GM18526 (cell line): Measurements from ENCODE around the gene NLGN1.

Experiments used
- POLR2A ChIP-seq: IDR thresholded peaks from 3 replicates; pipeline ENCODE4 v1.6.1; 2011; ENCODE audit not compliant: insufficient read length; ENCODE audit errors: extremely low read depth

NLGN1 gene

DNA sequence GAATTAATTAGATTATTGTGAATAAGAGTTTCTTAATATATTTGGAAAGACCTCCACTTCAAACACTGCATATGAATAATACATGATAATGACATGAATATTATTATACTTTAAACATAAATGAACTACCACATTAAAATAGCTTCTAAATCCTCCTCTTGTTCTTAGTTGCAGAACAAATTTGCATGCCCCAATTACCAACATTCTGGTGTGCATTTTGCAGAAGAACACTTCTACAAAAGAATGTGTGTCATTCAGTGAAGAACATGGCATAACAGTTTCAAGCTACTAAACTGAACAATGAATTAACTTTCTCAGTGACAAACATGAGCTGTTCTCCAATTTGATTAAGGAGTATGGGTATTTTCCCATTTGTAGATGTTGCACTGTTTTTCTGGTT lies 750.3 kb downstream of the NLGN1 start:
- TF ChIP-seq POLR2A: no peak

DNA sequence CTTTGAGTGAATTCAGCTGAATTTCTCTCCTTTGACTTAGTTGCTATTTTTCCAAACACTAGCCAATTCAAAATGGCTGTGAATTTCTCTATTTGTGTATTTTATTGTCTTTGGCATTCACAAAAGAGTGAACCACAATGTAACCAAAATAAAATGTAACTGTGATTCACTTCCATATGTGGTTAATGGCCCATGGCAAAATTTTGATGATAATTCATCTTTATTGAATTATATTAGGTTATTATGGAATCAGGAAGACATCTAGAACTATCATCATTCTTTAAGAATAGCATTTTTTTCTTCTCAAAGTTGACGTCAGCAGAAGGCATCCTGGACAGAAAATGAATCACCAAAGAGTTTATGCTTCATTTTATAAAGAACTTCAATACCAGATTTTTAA lies 756.3 kb downstream of the NLGN1 start:
- no peak for TF ChIP-seq POLR2A

DNA sequence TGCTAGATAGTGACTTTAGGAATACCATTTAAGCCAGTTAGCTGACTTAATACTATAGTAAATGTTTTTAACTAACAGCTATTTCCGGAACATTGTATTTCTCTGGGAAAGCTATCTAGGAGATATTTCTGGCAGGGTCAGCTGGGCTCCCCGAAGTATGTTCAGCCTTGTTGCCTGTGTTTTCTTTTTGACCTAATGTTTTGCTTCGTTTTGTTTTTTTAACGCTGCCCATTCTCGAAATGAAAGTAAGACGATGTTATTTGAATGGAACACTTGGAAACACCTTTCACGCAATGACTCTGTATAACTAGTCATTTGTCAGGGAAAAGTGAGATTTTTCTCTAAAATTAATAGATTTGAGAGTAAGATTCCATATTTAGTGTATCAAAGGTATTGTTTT lies 758.7 kb downstream of the NLGN1 start:
- TF ChIP-seq POLR2A: no peak

DNA sequence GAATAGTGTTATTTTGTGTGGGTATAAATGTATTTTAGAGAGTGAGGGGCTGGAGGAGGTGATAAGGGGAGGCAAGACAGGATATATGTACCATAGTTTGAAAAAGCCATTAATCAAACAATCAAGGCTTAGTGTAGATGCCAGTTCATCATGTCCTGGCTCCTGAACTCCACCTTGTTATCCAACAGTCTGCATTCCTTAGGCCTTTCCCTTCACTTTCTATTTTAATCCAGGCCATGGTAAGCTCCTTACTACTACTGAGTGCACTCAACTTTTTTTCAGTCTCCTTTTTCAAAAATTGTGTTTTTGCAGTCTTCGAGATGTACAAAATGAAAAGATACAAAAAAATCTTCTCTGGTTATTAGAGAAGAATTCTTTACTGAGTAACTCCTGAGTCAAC lies 761.1 kb downstream of the NLGN1 start:
- TF ChIP-seq POLR2A: no peak

DNA sequence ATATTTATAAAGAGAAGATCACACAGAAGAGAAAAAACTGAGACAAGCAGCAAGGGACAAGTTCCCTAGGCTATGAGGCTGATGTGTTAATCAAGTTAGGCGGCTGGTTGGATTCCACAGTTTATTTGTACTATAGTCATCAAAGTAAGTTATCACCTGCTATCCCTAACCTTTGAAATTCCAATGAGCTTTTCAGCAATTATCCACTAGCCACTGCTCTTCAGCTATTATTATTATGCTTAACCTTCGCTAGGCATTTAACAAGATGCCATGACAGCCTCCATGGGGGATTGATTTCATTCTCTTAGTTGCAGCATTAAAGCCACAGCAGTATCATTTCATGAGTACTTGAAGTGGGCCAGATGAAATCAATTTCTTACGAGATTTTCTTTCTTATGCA lies 762.1 kb downstream of the NLGN1 start:
- TF ChIP-seq POLR2A: no peak

DNA sequence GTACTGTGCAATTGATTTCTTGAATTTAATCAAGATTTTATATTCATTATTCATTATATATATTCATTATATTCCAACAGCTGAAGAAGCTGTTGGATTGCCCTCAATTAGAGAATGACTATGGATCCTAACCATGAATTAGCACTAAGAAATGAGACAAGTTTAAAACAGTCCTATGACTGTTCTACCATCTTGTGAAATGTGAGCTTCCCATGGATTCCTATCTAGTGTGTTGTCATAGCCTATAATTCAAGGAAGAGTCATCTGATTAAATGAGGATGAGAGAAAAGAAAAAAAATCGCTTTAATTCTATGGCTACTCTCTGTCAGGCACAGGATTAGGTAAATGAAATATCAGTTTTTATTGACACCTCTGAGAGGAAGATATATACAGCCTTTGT lies 765.0 kb downstream of the NLGN1 start:
- no peak for TF ChIP-seq POLR2A

DNA sequence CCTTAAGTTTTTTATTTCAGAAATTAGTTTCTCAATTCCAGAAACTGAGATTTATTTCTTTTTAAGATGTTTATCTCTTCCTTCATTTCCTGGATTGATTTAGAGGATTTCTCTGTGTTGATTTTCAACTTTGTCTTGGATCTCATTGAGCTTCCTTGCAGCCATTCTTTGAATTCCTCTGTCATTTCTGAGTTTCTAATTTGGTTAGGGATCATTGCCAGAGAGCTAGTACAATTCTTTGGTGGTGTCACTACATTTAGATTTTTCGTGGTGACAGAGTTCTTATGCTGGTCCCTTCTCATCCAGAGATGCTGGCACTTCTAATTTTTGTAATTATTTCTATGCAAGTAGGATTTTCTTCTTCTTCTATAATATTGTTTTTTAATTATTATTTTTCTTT lies 770.5 kb downstream of the NLGN1 start:
- no peak for TF ChIP-seq POLR2A

DNA sequence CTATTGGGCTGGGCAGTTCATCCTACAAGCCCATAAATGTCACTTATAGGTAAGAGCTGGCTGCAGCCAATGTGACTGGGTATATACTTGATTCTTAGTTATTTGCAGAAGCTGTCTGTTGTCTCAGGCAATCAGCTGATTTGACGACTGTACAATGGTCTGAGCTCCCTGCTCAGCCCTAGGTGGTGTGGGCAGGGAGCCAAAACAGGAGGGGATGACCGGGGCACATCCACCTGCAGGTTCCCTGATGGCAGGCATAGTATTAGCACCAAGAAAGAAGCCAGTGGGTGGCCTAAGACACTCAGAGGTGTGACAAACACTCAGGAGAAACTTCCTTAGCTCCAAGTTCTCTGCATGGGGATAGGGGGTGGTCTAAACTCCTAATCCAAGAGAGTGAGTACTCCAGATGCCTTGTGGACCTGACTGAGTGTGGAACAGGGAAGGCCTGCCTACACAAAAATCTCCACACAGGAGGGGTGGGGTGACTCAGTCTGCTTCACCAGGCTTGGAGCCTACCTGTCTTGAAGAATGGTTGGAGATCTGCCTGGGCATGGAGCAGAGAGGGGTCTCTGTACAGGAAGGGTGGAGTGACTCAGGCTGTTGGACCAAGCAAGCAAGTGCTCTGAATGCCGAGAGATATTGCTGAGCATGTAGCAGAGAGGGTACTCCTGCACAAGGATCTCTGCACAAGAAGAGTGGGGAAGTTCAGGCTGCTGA lies 771.2 kb downstream of the NLGN1 start:
- no peak for TF ChIP-seq POLR2A

DNA sequence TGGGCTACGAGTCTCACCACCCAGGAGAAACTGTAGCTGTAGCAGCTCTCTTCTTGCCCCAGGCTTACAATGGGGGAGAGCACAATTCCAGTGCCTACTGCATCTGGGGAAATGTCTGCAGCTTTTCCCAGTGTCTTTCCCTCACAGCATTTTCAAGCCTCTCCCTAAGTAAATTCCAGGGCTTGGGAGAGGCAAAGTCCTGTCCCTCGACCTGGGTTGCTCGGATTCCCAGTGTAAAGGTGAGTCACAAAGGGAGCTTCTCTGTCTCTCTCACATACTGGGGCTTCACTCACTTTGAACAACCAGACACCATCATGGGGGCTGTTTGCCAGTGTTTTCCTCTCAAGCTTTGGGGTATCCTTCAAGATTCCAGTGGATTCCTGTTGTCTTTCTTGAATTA lies 772.2 kb downstream of the NLGN1 start:
- no peak for TF ChIP-seq POLR2A

DNA sequence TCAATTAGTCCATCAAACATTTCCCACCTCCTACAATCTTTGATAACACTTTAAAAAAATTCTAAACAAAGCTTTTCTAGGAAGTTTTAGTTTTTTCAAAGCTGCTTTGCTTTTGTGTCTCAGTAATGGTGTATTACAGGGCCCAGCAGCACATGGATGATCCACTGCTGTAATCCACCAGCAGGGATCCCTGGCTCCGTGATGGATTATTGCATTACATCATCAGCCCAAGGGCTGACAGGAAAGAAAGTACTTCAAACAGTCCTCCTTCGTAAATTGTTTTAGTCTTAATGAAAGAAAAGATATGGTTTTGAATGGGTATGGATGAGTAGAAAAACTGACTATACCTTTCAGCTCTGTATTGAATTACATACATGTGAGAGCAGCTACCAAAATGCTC lies 772.7 kb downstream of the NLGN1 start:
- TF ChIP-seq POLR2A: no peak

DNA sequence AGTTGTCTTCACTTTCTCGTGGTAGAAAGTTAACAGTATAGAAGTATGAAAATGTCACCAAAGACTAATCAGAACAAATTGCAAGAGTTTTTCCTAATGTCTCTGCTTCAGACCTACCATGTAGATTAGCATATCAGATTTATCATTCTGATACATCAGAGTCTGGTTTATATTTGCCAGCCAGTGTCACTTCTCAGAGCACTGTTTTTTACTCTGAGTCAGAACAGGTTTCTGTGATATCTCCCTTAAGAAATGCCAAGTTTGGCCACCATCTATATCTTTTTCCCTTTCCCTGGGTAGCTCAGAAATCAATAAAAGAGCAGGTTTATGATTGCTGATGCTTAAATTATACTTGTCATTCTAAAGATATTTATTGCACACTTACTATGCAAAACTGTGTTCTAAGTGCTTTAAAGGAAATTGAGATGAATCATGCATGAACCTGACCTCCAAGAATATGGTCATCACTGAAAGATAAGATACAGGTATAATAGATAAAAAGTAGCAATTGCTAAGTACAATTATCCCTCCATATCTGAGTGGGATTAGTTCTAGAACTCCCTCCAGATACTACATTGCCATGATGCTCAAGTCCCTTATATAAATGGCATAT lies 788.9 kb downstream of the NLGN1 start:
- TF ChIP-seq POLR2A: no peak

DNA sequence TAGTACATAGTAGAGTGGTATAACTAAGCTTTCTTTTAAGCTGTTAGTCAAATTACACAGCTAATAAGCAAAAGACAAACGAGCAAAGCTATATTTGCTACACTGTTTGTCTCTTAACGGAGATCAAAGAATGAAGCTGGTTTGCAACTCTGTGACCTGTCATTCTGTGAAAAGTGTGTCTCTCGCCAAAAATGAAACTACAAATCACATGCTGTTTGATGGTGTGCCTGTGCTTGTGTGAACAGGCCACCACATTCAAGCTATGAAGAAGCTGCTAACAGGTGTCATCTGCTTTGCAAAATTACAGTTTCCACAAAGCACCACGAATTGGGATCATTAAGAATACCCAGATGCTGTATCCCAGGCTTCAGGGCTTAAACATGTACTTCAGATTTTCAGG lies 793.8 kb downstream of the NLGN1 start:
- TF ChIP-seq POLR2A: no peak

DNA sequence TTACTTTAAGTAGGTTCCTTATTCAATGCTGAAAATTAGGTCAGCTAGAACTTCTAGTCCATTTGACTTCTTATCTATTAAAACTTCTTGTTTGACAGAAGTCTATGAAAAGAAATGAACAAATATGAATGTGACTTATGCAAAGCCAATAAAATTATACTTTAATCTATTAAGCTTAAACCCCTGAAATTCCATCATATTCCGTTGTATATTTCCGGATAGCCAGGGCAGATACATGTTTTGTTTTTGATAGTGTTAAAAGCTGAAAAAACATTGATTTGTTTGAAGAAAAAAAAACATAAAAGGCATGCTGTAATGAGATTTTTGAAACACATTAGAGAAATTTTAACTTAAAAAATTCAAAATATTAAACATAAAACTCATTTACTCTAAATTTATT lies 794.4 kb downstream of the NLGN1 start:
- no peak for TF ChIP-seq POLR2A

DNA sequence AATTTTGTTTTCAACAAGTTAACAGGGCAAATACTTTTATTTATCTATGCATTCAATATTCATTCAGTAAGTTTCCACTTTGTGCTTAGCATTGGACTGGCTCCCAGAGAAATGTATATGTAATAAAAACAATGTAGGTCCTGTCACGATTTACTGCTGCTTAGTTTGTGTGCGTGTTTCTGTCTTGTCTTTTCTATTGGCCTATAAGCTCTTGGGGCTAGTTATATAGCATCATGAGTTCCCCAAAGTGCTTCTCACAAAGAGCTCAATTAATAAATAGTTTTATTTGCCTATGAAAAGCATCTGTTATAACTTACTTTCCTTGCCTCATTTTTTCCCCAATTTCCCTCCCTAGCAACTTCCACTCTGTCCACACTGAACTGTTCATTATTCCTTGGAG lies 794.9 kb downstream of the NLGN1 start:
- no peak for TF ChIP-seq POLR2A

DNA sequence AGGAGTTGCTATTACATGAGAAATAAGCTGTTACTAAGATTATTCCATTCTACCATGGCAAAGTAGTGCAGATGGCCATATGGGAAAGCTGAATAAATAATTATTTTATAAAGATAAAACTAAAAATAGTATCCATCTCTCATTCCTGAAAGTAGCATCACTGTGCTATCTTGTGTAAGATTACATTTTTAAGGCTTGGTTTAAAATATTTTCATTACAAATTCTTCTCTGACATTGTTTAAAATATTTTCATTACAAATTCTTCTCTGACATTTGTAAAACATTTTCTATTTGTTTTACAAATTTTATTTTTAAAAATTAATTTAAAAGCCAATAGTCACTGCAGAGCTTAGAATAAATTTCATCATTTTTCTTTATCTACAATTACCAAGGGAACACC lies 796.1 kb downstream of the NLGN1 start:
- no peak for TF ChIP-seq POLR2A

DNA sequence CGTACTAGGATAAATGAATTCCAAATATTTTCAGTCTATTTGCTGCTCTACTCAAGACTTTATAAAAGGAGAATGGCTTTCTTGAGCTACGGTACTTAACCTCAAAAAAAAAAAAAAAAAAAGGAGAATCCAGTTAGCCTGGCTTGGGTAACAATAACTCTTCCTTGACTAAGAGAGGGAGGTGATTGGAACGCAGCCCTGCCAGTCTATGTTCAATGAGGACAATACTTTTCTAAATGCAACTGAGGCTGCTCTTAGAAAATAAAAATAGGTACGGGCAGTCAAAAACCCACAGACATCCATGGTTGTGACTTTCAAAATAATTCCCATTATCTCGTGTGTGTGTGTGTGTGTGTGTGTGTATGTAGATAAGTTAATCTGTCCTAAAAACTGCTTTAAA lies 799.9 kb downstream of the NLGN1 start:
- TF ChIP-seq POLR2A: no peak

DNA sequence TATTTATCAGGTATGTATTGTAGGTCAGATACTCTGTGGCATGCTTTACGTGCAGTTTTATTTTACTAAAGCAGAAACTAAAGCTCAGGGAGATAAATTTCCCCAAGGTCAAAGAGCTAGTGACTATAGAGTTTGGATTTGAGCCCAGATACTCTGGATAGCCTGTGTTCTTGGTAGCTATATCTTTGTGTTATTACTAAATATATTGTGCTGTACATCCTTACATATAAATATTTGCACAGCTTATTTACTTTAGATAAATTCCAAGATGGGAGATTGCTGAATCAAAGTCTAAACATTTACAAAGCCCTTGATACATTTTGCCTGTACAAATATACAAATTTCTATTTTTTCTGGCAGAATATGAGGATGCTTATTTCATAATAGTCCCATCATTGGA lies 800.7 kb downstream of the NLGN1 start:
- no peak for TF ChIP-seq POLR2A
